Epidermal melanocyte (primary cell): ENCODE data around the gene DNAJB8.

Experiments
- DNase-seq: peaks from one replicate; pipeline ENCODE4 v3.0.0; 2011; ENCODE audit warnings: low spot score; ENCODE audit not compliant: insufficient read length

Gene DNAJB8

GRCh38 chr3:128483657-128484403, 17.1 kb upstream of the DNAJB8 start:
- DNase-seq = no peak

GRCh38 chr3:128482666-128483656, 16.3 kb upstream of the DNAJB8 start:
- DNase-seq = no peak

- no peak for DNase-seq
Measured at GRCh38 chr3:128482175-128482574, 15.5 kb upstream of the DNAJB8 start.

- DNase-seq = no peak
Measured at GRCh38 chr3:128481438-128481942, 14.8 kb upstream of the DNAJB8 start.

- no peak for DNase-seq
Measured at GRCh38 chr3:128480717-128481437, 14.2 kb upstream of the DNAJB8 start.

- DNase-seq = no peak
Measured at GRCh38 chr3:128480278-128480677, 13.6 kb upstream of the DNAJB8 start.

- DNase-seq = no peak
Measured at GRCh38 chr3:128479558-128480086, 12.9 kb upstream of the DNAJB8 start.

GRCh38 chr3:128478576-128479506, 12.2 kb upstream of the DNAJB8 start:
- DNase-seq = no peak

GRCh38 chr3:128476659-128477058, 10.0 kb upstream of the DNAJB8 start:
- DNase-seq = no peak

- no peak for DNase-seq
Measured at GRCh38 chr3:128475355-128475754, 8.7 kb upstream of the DNAJB8 start.

GRCh38 chr3:128473737-128474136, 7.0 kb upstream of the DNAJB8 start:
- DNase-seq = no peak

GRCh38 chr3:128473180-128473519, 6.5 kb upstream of the DNAJB8 start:
- no peak for DNase-seq

GRCh38 chr3:128472449-128473179, 5.9 kb upstream of the DNAJB8 start:
- DNase-seq = no peak

GRCh38 chr3:128471720-128472119, 5.0 kb upstream of the DNAJB8 start:
- DNase-seq = no peak

- no peak for DNase-seq
Measured at GRCh38 chr3:128471110-128471509, 4.4 kb upstream of the DNAJB8 start.

GRCh38 chr3:128470134-128470899, 3.6 kb upstream of the DNAJB8 start:
- DNase-seq = no peak

GRCh38 chr3:128469556-128469955, 2.9 kb upstream of the DNAJB8 start:
- no peak for DNase-seq

GRCh38 chr3:128468791-128469527, 2.3 kb upstream of the DNAJB8 start:
- no peak for DNase-seq
